ENCODE measurements around the gene WNT8A. TPM values are rescaled to one million over a fixed set of nuclear protein-coding genes. Genes with fewer than 3 reads are reported as not detected.

Gene WNT8A
- total RNA-seq, 1 donor from 2014 or later = not detected

- DNase-seq = no peak
These were observed 8.5 kb downstream of the WNT8A start for GRCh38 chr5:138092301-138092700.

- no peak for DNase-seq
These were observed 9.2 kb downstream of the WNT8A start for GRCh38 chr5:138093036-138093435.

GRCh38 chr5:138095100-138095907 is 11.5 kb downstream of the WNT8A start:
- DNase-seq = no peak

- DNase-seq = no peak
These were observed 12.5 kb downstream of the WNT8A start for GRCh38 chr5:138096363-138096762.

- no peak for DNase-seq
These were observed 13.4 kb downstream of the WNT8A start for GRCh38 chr5:138096997-138097828.

- DNase-seq = no peak
These were observed 18.9 kb downstream of the WNT8A start for GRCh38 chr5:138102454-138103318.

GRCh38 chr5:138103319-138103637 is 19.4 kb downstream of the WNT8A start:
- no peak for DNase-seq

GRCh38 chr5:138105709-138106108 is 21.9 kb downstream of the WNT8A start:
- no peak for DNase-seq

GRCh38 chr5:138107213-138107612 is 23.4 kb downstream of the WNT8A start:
- DNase-seq = no peak

GRCh38 chr5:138109463-138110265 is 25.8 kb downstream of the WNT8A start:
- DNase-seq = no peak

GRCh38 chr5:138110266-138110963 is 26.6 kb downstream of the WNT8A start:
- no peak for DNase-seq

GRCh38 chr5:138111181-138111580 is 27.3 kb downstream of the WNT8A start:
- no peak for DNase-seq

GRCh38 chr5:138111937-138112336 is 28.1 kb downstream of the WNT8A start:
- DNase-seq = no peak

GRCh38 chr5:138115254-138115653 is 31.4 kb downstream of the WNT8A start:
- DNase-seq = no peak

GRCh38 chr5:138128334-138128733 is 44.5 kb downstream of the WNT8A start:
- no peak for DNase-seq

GRCh38 chr5:138129347-138129746 is 45.5 kb downstream of the WNT8A start:
- no peak for DNase-seq

GRCh38 chr5:138132543-138132942 is 48.7 kb downstream of the WNT8A start:
- DNase-seq = no peak

- peak; percentile 4 for DNase-seq
These were observed 55.3 kb downstream of the WNT8A start, which contains the start of gene NME5 for GRCh38 chr5:138138949-138139780. NME5 (minus strand) TSS chr5:138139428; CDS start chr5:138138780, 648 bp downstream.

- DNase-seq = no peak
These were observed 55.9 kb downstream of the WNT8A start for GRCh38 chr5:138139781-138140090.

GRCh38 chr5:138140268-138140667 is 56.4 kb downstream of the WNT8A start:
- DNase-seq = no peak

Measured in skin of body (tissue), 2 donors.